K562 (cell line): ENCODE results near the gene TMSB4X. TPM values are rescaled to one million over a fixed set of nuclear protein-coding genes. Genes with fewer than 3 reads are reported as not detected.

Source experiments
- ATAC-seq: fragments of 200-7000 bp; cut with Tn5 transposase; 3 replicates; pipeline ENCODE4 v1.9.1; 2020; ENCODE audit warnings: moderate library complexity
- BruUV-seq: library from RNA; stranded (reverse); fragments of 400-500 nt; replicated peaks from 2 replicates; lab custom pipeline; 2021; lab: Mats Ljungman, UMichigan
- CTCF ChIA-PET: fragments of 300-600 bp; formaldehyde crosslinking; extraction: SDS; loops from one replicate; lab custom pipeline; 2021; ENCODE audit warnings: low intra/inter-chr PET ratio; lab: Yijun Ruan, JAX
- POLR2A ChIA-PET: fragments of 300-600, 350-650 bp; sonication (Branson Sonifier 250); formaldehyde crosslinking; extraction: SDS; loops from one replicate; lab custom pipeline; 2021; ENCODE audit warnings: antibody characterized with exemption, inconsistent platforms; lab: Yijun Ruan, JAX
- DNase-seq, 4 experiments: peaks; one replicate each; pipeline versions ENCODE4 v3.0.0 to v3.0.0-alpha.2; 2011 to 2018; ENCODE audit warnings: low spot score in 3 of 4, mixed read lengths in 3 of 4; ENCODE audit errors: extremely low read depth in 1 of 4
- FAIRE-seq: peaks from 2 replicates; lab custom pipeline; 2011; peaks lifted over from hg19 to GRCh38; lab: Jason Lieb, UNC
- H2AFZ ChIP-seq: 2 replicates; pipeline ENCODE4 v1.6.0; 2011; ENCODE audit warnings: low read depth, low read length, control low read depth, inconsistent platforms
- H3K27ac ChIP-seq: fragments of 200-600 bp; 3 replicates; pipeline ENCODE4 v1.8.0; 2011; ENCODE audit warnings: low read depth, mild to moderate bottlenecking, control low read depth, inconsistent platforms, low read length, moderate library complexity, mixed read lengths; ENCODE audit errors: extremely low read depth
- H3K27me3 ChIP-seq, 2 experiments: fragments of 300-600 bp in 1 of 2; 2 replicates in 1 of 2; 3 replicates in 1 of 2; pipeline versions ENCODE4 v1.6.0 to v1.8.0; 2011; ENCODE audit warnings: inconsistent platforms in 2 of 2, low read length in 2 of 2, mild to moderate bottlenecking in 1 of 2, mixed read lengths in 1 of 2, moderate library complexity in 1 of 2; ENCODE audit not compliant: control insufficient read depth in 2 of 2, insufficient read depth in 2 of 2
- H3K36me3 ChIP-seq: fragments of 300-600 bp; 3 replicates; pipeline ENCODE4 v1.8.0; 2011; ENCODE audit warnings: mild to moderate bottlenecking, low read length, inconsistent platforms; ENCODE audit not compliant: control insufficient read depth, insufficient read depth
- H3K4me1 ChIP-seq, 2 experiments: fragments of 200-600 bp in 1 of 2; replicated peaks in 1 of 2; 2 replicates in 1 of 2; 3 replicates in 1 of 2; pipeline versions ENCODE4 v1.5.1 to v1.8.0; 2011; ENCODE audit warnings: inconsistent platforms in 2 of 2, low read length in 2 of 2, mild to moderate bottlenecking in 1 of 2, mixed read lengths in 1 of 2, moderate library complexity in 1 of 2; ENCODE audit not compliant: control insufficient read depth in 2 of 2, insufficient read depth in 2 of 2
- H3K4me2 ChIP-seq: 2 replicates; pipeline ENCODE4 v1.6.1; 2011; ENCODE audit warnings: low read length, control low read depth, inconsistent platforms, mixed read lengths; ENCODE audit not compliant: insufficient read depth
- H3K4me3 ChIP-seq: fragments of 200-600 bp; sonication (generic), shearing (Covaris generic); 2 replicates; pipeline ENCODE4 v1.5.1; 2016; ENCODE audit warnings: control low read depth, inconsistent platforms
- H3K79me2 ChIP-seq: fragments of 200-600 bp; 3 replicates; pipeline ENCODE4 v1.8.0; 2011; ENCODE audit warnings: low read length, inconsistent platforms; ENCODE audit not compliant: control insufficient read depth, insufficient read depth
- H3K9ac ChIP-seq, 2 experiments: 2 replicates each; pipeline versions ENCODE4 v1.6.0 to v1.6.1; 2011; ENCODE audit warnings: low read depth in 2 of 2, low read length in 2 of 2, control low read depth in 1 of 2, inconsistent platforms in 1 of 2, mild to moderate bottlenecking in 1 of 2, mixed read lengths in 1 of 2; ENCODE audit not compliant: insufficient read depth in 1 of 2
- H3K9me1 ChIP-seq: one replicate; pipeline ENCODE4 v1.6.0; 2011; ENCODE audit warnings: inconsistent platforms, mild to moderate bottlenecking, low read length, moderate library complexity; ENCODE audit not compliant: control insufficient read depth, insufficient read depth
- H3K9me3 ChIP-seq: replicated peaks from 2 replicates; pipeline ENCODE4 v1.5.1; 2011; ENCODE audit warnings: low read depth, low read length, inconsistent platforms; ENCODE audit not compliant: control insufficient read depth, insufficient read depth
- H4K20me1 ChIP-seq: replicated peaks from 2 replicates; pipeline ENCODE4 v1.6.1; 2011; ENCODE audit warnings: low read length, inconsistent platforms, mixed read lengths; ENCODE audit not compliant: control insufficient read depth, insufficient read depth
- BCLAF1 ChIP-seq, 2 experiments: fragments of 450-650 bp in 1 of 2; IDR thresholded peaks; 2 replicates each; pipeline ENCODE4 v1.6.1; 2011 to 2017; ENCODE audit warnings: low read depth in 2 of 2, antibody characterized with exemption in 1 of 2, borderline replicate concordance in 1 of 2, low read length in 1 of 2, mild to moderate bottlenecking in 1 of 2, mixed read lengths in 1 of 2; ENCODE audit not compliant: control insufficient read depth in 1 of 2
- EP400 ChIP-seq: fragments of 450-650 bp; IDR thresholded peaks from 2 replicates; pipeline ENCODE4 v1.6.1; 2017; ENCODE audit warnings: antibody characterized with exemption, mild to moderate bottlenecking, moderate library complexity
- SMARCC2 ChIP-seq: fragments of 450-650 bp; IDR thresholded peaks from 2 replicates; pipeline ENCODE4 v1.6.1; 2017; ENCODE audit warnings: antibody characterized with exemption, moderate library complexity, mild to moderate bottlenecking, low read depth
- TAF7 ChIP-seq: fragments of 450-650 bp; IDR thresholded peaks from 2 replicates; pipeline ENCODE4 v1.6.1; 2016; ENCODE audit warnings: missing genetic modification characterization, missing compliant biosample characterization
- TGIF2 ChIP-seq: sonication (generic); formaldehyde crosslinking; IDR thresholded peaks from 2 replicates; pipeline ENCODE4 v1.8.1; 2022; ENCODE audit warnings: mild to moderate bottlenecking, missing genetic modification reagents, moderate library complexity
- WGBS: fragments of 100-300 bp; shearing (Covaris generic); methylation state at CpG from one replicate; pipeline ENCODE4 v1.1.6; 2016; ENCODE audit warnings: low coverage, mixed read lengths; ENCODE audit not compliant: insufficient coverage; ENCODE audit errors: missing lambda C conversion rate; 5-methylcytosine and 5-hydroxymethylcytosine counted together
- in situ Hi-C: fragments of 300-500 bp; cut with MboI; formaldehyde crosslinking; loops from 4 replicates; pipeline ENCODE4 v1.15.0; 2018; ENCODE audit warnings: inconsistent platforms, mixed read lengths
- intact Hi-C: fragments of 100-400 bp; cut with micrococcal nuclease; formaldehyde crosslinking; loops from 2 replicates; pipeline ENCODE4 v1.14.2; 2022
- polyA plus RNA-seq, 8 experiments: library from polyadenylated mRNA; depleted of rRNA in 4 of 8; stranded (reverse) in 5 of 8; unstranded in 3 of 8; fragments of >200 nt; fragmentation: Nextera tagmentation in 2 of 8; fragmentation: Illumina TruSeq in 1 of 8; extraction: Ambion mirVana in 2 of 8; extraction: Trizol in 1 of 8; gene quantifications; 2 replicates each; pipeline versions ENCODE4 v1.2.1 to v1.2.3, GENCODE V29; 2011 to 2014; ENCODE audit warnings: inconsistent platforms in 1 of 8, missing spikeins in 1 of 8
- total RNA-seq, 7 experiments: library from RNA; depleted of rRNA in 6 of 7; stranded (reverse); fragments of >200 nt in 6 of 7; fragmentation: Illumina TruSeq in 2 of 7; extraction: Trizol in 2 of 7; gene quantifications; 2 replicates each; pipeline versions ENCODE4 v1.2.1 to v1.2.3, GENCODE V29; 2011 to 2021; ENCODE audit warnings: low replicate concordance in 1 of 7

The TMSB4X gene
- total and polyA plus RNA-seq, 9 of the 15 experiments (the other 6 are each of a cell fraction or from before 2014, with no cell fraction given): 1,035 to 2,035 (median 1,529) TPM

GRCh38 chrX:12954981-12955380, 19.9 kb upstream of the TMSB4X start:
- 78% methylated on average over 3 of the region's 4 CpGs for WGBS
- intact Hi-C loops: loop anchor here (10.0 kb wide), 1 partner anchor 690 kb away; no protein-coding TSS in a partner anchor
- Histone ChIP-seq H3K9me3 (no peaks in the 10 kb centered on the region), H3K9ac (peak overlapping the region in 1 of 2 experiments; percentile 14; a peak in 1 of 4 replicates), H3K9me1 (no peaks in the 10 kb centered on the region), H4K20me1 (no peaks in the 10 kb centered on the region), H3K27me3 (no peaks in the 10 kb centered on the region), H3K4me1 (peaks cover 23 to 45% of the 10 kb centered on the region in 2 experiments), H3K36me3 (peaks cover 10% of the 10 kb centered on the region; the same call in 2 of the 3 replicates), H2AFZ (0 out of 2 replicates have a peak overlapping the region, but pooled peaks have one; percentile 19), H3K4me3 (no peak overlapping the region), H3K4me2 (no peak overlapping the region), H3K27ac (peak overlapping the region; percentile 99), H3K79me2 (no peaks in the 10 kb centered on the region; the same call in 2 of the 3 replicates)
- POLR2A ChIA-PET: interaction anchor here (1.2 kb wide), 1 partner anchor 31 kb away, joined by 3 read pairs; no protein-coding TSS in a partner anchor
- DNase-seq: no peak
- no peak for FAIRE-seq
- in situ Hi-C loops: loop anchor here (25.0 kb wide), 1 partner anchor 707 kb away; the partner anchor contains the start of gene TCEANC
- no TSS peak for BruUV-seq
- CTCF ChIA-PET: no interaction called here
- no peak for ATAC-seq
- TF ChIP-seq TAF7 (tag) (peak; percentile 17; the same call in 1 of the 2 replicates), TGIF2 (CRISPR knock-in tag) (no peak), SMARCC2 (no peak), EP400 (no peak), BCLAF1 (IDR thresholded peaks at IDR 0.05; ENCODE audit: borderline replicate concordance in 1 of 2, control insufficient read depth in 1 of 2, low read depth in 2 of 2, low read length in 1 of 2) (no peak)
